Colon (tissue), 2 donors: ENCODE data around the gene RNASE8.

ENCODE experiments used
- FAIRE-seq: peaks from 2 replicates; lab custom pipeline; 2012; peaks lifted over from hg19 to GRCh38; lab: Jason Lieb, UNC
- donor health status: control.
- donor health status: control.

The RNASE8 gene

GRCh38 chr14:21093769-21094681 is 36.4 kb downstream of the RNASE8 start:
- no peak for FAIRE-seq

GRCh38 chr14:21095430-21096205 is 38.0 kb downstream of the RNASE8 start:
- no peak for FAIRE-seq

- FAIRE-seq = no peak
Observed at GRCh38 chr14:21096438-21096837, 38.8 kb downstream of the RNASE8 start.

GRCh38 chr14:21096978-21097635 is 39.5 kb downstream of the RNASE8 start:
- FAIRE-seq = no peak

GRCh38 chr14:21097636-21098075 is 40.0 kb downstream of the RNASE8 start:
- no peak for FAIRE-seq

GRCh38 chr14:21098076-21098891 is 40.7 kb downstream of the RNASE8 start, which contains the start of gene ZNF219:
ZNF219 (minus strand) TSS chr14:21098655; CDS start chr14:21093591, 5,064 bp downstream.
- FAIRE-seq = no peak

GRCh38 chr14:21098892-21099595 is 41.4 kb downstream of the RNASE8 start:
- no peak for FAIRE-seq

GRCh38 chr14:21099596-21099985 is 42.0 kb downstream of the RNASE8 start:
- no peak for FAIRE-seq

- FAIRE-seq = no peak
Observed at GRCh38 chr14:21100931-21101330, 43.3 kb downstream of the RNASE8 start, which contains the start of gene TMEM253. TMEM253 (plus strand) TSS chr14:21101066; CDS start chr14:21101344, 278 bp downstream.

- no peak for FAIRE-seq
Observed at GRCh38 chr14:21101802-21102413, 44.3 kb downstream of the RNASE8 start.

- no peak for FAIRE-seq
Observed at GRCh38 chr14:21102521-21103410, 45.1 kb downstream of the RNASE8 start.

- FAIRE-seq = no peak
Observed at GRCh38 chr14:21103411-21103709, 45.7 kb downstream of the RNASE8 start.

- FAIRE-seq = no peak
Observed at GRCh38 chr14:21103710-21104447, 46.3 kb downstream of the RNASE8 start.

GRCh38 chr14:21104448-21105060 is 46.9 kb downstream of the RNASE8 start:
- no peak for FAIRE-seq

- FAIRE-seq = no peak
Observed at GRCh38 chr14:21105095-21105494, 47.5 kb downstream of the RNASE8 start.

- FAIRE-seq = no peak
Observed at GRCh38 chr14:21106176-21106497, 48.5 kb downstream of the RNASE8 start.

- FAIRE-seq = no peak
Observed at GRCh38 chr14:21106498-21107282, 49.1 kb downstream of the RNASE8 start.
